Measurements from ENCODE around the gene SLC39A3. TPM values are rescaled to one million over a fixed set of nuclear protein-coding genes. Genes with fewer than 3 reads are reported as not detected.
A peak's percentile ranks its signal among the peaks of the same experiment; 100 is the strongest.

SLC39A3 gene
- total RNA-seq, result 10 to 100 TPM; 13.7 to 33.4 (median 26.4) TPM

- peaks cover 2 to 4% of the 10 kb centered on the region in 2 donors for H3K4me1 ChIP-seq (replicated peaks in 1 of 2)
- in situ Hi-C loops (cut with MboI; ENCODE audit: low pct_unique_long_range_greater_than_20kb in 2 of 9, low sequenced_read_pairs in 9 of 9, unreplicated experiment in 9 of 9), result loop anchor here in 1 of 9 experiments (10.0 kb wide), 1 partner anchor 85 kb away; no protein-coding TSS in a partner anchor
- H3K27ac ChIP-seq, result peak within 1 kb of the TSS; percentile 66 to 87
- 0 to 4% (median 2%) methylated on average over 3 to 11 of the region's 64 CpGs; no CpG with 5 or more reads in 4 of the 10 experiments for WGBS, 10 experiments
- peak; percentile 98 to 100 (median 99) for ATAC-seq (replicated peaks in 6 of 8)
- H3K4me3 ChIP-seq, result peak within 1 kb of the TSS; percentile 69 to 92 (median 85)
Observed at GRCh38 chr19:2739602-2740313, at the start of gene SLC39A3. TSS of gene SLC39A3 (minus strand) at chr19:2740017. CDS start at chr19:2737257, 2,760 bp downstream.

DNA sequence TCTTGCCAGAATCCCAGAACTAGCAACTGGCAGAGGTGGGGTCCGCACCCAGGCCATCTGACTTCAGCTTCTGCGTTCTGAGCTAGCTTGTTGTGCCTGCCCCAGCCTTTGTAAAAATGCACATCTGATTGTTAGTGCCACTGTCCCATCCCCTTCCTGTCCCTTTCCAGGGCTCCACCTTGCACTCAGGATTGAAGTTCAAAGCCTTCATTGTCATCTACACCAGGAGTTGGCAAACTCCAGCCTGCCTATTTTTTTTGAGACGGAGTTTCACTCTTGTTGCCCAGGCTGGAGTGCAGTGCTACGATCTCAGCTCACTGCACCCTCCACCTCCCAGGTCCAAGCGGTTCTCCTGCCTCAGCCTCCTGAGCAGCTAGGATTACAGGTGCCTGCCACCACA is 48.4 kb upstream of the SLC39A3 start:
- WGBS, 10 experiments, result 80 to 100% (median 88%) methylated on average over 1 to 3 of the region's 5 CpGs; no CpG with 5 or more reads in 4 of the 10 experiments
- ATAC-seq (replicated peaks in 6 of 8), result no peak
- in situ Hi-C loops (cut with MboI; ENCODE audit: low pct_unique_long_range_greater_than_20kb in 2 of 9, low sequenced_read_pairs in 9 of 9, unreplicated experiment in 9 of 9), result no loop called here
- H3K4me1 ChIP-seq (replicated peaks in 1 of 2), result peaks cover 13 to 15% of the 10 kb centered on the region in 2 donors
- H3K27ac ChIP-seq, result no peak overlapping the region
- H3K4me3 ChIP-seq, result no peak overlapping the region

GRCh38 chr19:2787115-2787514 is 47.3 kb upstream of the SLC39A3 start:
- no peak overlapping the region for H3K27ac ChIP-seq
- no peak for ATAC-seq (replicated peaks in 6 of 8)
- H3K4me3 ChIP-seq, result no peak overlapping the region
- peaks cover 13 to 18% of the 10 kb centered on the region in 2 donors for H3K4me1 ChIP-seq (replicated peaks in 1 of 2)
- WGBS, 10 experiments, result 60 to 100% (median 86%) methylated on average over 1 to 7 of the region's 8 CpGs; no CpG with 5 or more reads in 3 of the 10 experiments
- in situ Hi-C loops (cut with MboI; ENCODE audit: low pct_unique_long_range_greater_than_20kb in 2 of 9, low sequenced_read_pairs in 9 of 9, unreplicated experiment in 9 of 9), result no loop called here

- in situ Hi-C loops (cut with MboI; ENCODE audit: low pct_unique_long_range_greater_than_20kb in 2 of 9, low sequenced_read_pairs in 9 of 9, unreplicated experiment in 9 of 9), result no loop called here
- peaks cover 25% of the 10 kb centered on the region in 2 donors for H3K4me1 ChIP-seq (replicated peaks in 1 of 2)
- 0% methylated on average over 1 to 15 of the region's 78 CpGs; no CpG with 5 or more reads in 7 of the 10 experiments for WGBS, 10 experiments
Observed at GRCh38 chr19:2785244-2785997, 45.6 kb upstream of the SLC39A3 start, which contains the start of gene THOP1. TSS of gene THOP1 (plus strand) at chr19:2785503. CDS start at chr19:2785663, 160 bp downstream.

DNA sequence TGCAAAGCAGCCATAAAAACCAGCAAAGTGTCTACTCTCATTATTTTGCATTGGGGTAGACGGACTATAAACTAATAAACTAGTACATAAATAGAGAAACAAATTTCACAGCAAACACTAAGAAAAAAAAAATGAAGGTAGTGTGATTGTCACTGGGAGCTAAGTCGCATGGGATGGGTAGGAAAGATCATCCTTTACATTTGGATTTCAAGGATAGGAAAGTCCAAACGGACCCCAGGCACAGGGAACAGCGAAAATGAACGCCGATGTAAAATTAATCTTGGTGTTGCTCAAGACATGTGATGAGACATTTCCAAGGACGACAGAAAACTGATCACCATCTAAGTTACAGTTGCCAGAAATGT is 43.9 kb upstream of the SLC39A3 start:
- in situ Hi-C loops (cut with MboI; ENCODE audit: low pct_unique_long_range_greater_than_20kb in 2 of 9, low sequenced_read_pairs in 9 of 9, unreplicated experiment in 9 of 9), result no loop called here
- Histone ChIP-seq H3K4me3 (peak overlapping the region; percentile 5 to 94 (median 15)), H3K4me1 (replicated peaks in 1 of 2) (peaks cover 25% of the 10 kb centered on the region in 2 donors), H3K27ac (peak overlapping the region; percentile 80 to 86)
- ATAC-seq (replicated peaks in 6 of 8), result no peak
- WGBS, 10 experiments, result 58 to 100% (median 86%) methylated on average over 1 to 7 of the region's 7 CpGs; no CpG with 5 or more reads in 1 of the 10 experiments

More at GRCh38 chr19:2785244-2785997, 45.6 kb upstream of the SLC39A3 start, which contains the start of gene THOP1:
- ATAC-seq (replicated peaks in 6 of 8), result peak; percentile 78 to 88 (median 81)
- peak within 1 kb of the TSS; percentile 62 to 88 (median 74) for H3K4me3 ChIP-seq
- H3K27ac ChIP-seq, result peak within 1 kb of the TSS; percentile 80 to 86

- Histone ChIP-seq H3K4me3 (peak within 1 kb of the TSS; percentile 86 to 98 (median 94)), H3K27ac (peak within 1 kb of the TSS; percentile 80 to 95), H3K4me1 (replicated peaks in 1 of 2) (peaks cover 25% of the 10 kb centered on the region in 2 donors)
- ATAC-seq (replicated peaks in 6 of 8), result peak; percentile 77 to 84 (median 80)
- in situ Hi-C loops (cut with MboI; ENCODE audit: low pct_unique_long_range_greater_than_20kb in 2 of 9, low sequenced_read_pairs in 9 of 9, unreplicated experiment in 9 of 9), result no loop called here
- WGBS, 10 experiments, result 0 to 6% (median 2%) methylated on average over 1 to 26 of the region's 68 CpGs; no CpG with 5 or more reads in 5 of the 10 experiments
Observed at GRCh38 chr19:2782936-2783780, 43.3 kb upstream of the SLC39A3 start, which contains the start of gene SGTA. TSS of gene SGTA (minus strand) at chr19:2783273. CDS start at chr19:2769068, 14,205 bp downstream.

- peak overlapping the region; percentile 78 to 95 for H3K27ac ChIP-seq
- peak overlapping the region; percentile 86 to 98 (median 94) for H3K4me3 ChIP-seq
- peaks cover 25% of the 10 kb centered on the region in 2 donors for H3K4me1 ChIP-seq (replicated peaks in 1 of 2)
- WGBS, 10 experiments, result 0 to 8% (median 0%) methylated on average over 3 to 13 of the region's 24 CpGs; no CpG with 5 or more reads in 4 of the 10 experiments
- no peak for ATAC-seq (replicated peaks in 6 of 8)
- in situ Hi-C loops (cut with MboI; ENCODE audit: low pct_unique_long_range_greater_than_20kb in 2 of 9, low sequenced_read_pairs in 9 of 9, unreplicated experiment in 9 of 9), result no loop called here
Observed at GRCh38 chr19:2782329-2782935, 42.6 kb upstream of the SLC39A3 start.

GRCh38 chr19:2780284-2780683 is 40.5 kb upstream of the SLC39A3 start:
- in situ Hi-C loops (cut with MboI; ENCODE audit: low pct_unique_long_range_greater_than_20kb in 2 of 9, low sequenced_read_pairs in 9 of 9, unreplicated experiment in 9 of 9), result no loop called here
- 78 to 100% (median 96%) methylated on average over 1 to 6 of the region's 7 CpGs; no CpG with 5 or more reads in 3 of the 10 experiments for WGBS, 10 experiments
- Histone ChIP-seq H3K4me3 (no peak overlapping the region), H3K4me1 (replicated peaks in 1 of 2) (peaks cover 25% of the 10 kb centered on the region in 2 donors), H3K27ac (no peak overlapping the region)
- no peak for ATAC-seq (replicated peaks in 6 of 8)

DNA sequence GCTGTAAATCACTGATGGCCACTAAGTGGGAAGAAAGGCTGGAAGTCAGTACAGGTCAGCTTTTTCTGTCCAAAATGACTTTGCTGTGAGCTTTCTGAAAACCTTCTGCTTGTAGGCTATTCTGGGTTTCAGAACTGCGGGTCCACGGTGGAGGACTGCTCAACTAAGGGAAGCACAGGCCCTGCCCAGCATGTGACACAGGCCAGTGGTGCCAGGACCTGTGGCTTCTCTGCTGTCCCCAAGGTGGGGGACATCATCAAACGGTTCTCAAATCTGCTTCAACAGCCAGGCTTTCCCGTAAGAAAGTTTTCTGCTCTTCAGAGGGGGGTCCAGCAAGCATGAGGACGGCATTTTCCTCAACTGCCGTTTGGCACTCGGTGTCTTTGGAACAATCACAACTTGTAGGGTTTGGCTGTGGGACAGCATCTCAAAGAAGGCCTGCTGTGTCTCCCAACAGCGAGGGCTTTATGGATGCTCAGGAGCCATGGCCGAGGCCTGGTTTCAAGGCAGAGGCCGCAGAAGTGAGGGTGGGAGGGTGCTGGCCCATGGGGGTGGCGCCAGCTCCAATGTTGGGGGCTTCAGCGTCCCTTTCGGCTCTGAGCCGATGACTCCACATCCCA is 39.4 kb upstream of the SLC39A3 start:
- H3K4me3 ChIP-seq, result no peak overlapping the region
- in situ Hi-C loops (cut with MboI; ENCODE audit: low pct_unique_long_range_greater_than_20kb in 2 of 9, low sequenced_read_pairs in 9 of 9, unreplicated experiment in 9 of 9), result no loop called here
- peaks cover 18 to 21% of the 10 kb centered on the region in 2 donors for H3K4me1 ChIP-seq (replicated peaks in 1 of 2)
- no peak overlapping the region for H3K27ac ChIP-seq
- 20 to 100% (median 90%) methylated on average over 1 to 5 of the region's 14 CpGs; no CpG with 5 or more reads in 3 of the 10 experiments for WGBS, 10 experiments
- no peak for ATAC-seq (replicated peaks in 6 of 8)

- in situ Hi-C loops (cut with MboI; ENCODE audit: low pct_unique_long_range_greater_than_20kb in 2 of 9, low sequenced_read_pairs in 9 of 9, unreplicated experiment in 9 of 9), result no loop called here
- Histone ChIP-seq H3K4me3 (no peak overlapping the region), H3K4me1 (replicated peaks in 1 of 2) (peaks cover 10 to 15% of the 10 kb centered on the region in 2 donors), H3K27ac (no peak overlapping the region)
- WGBS, 10 experiments, result 80 to 100% (median 80%) methylated on average over 1 to 5 of the region's 19 CpGs; no CpG with 5 or more reads in 7 of the 10 experiments
- no peak for ATAC-seq (replicated peaks in 6 of 8)
Observed at GRCh38 chr19:2777952-2778683, 38.3 kb upstream of the SLC39A3 start.
